G401.6 (cell line): ENCODE measurements around the gene STAT1.
"Not testable (repeated sequence)": the region's sequence is repeated elsewhere in the genome, so short reads cannot be mapped to it uniquely, and the experiment has no call there.

ENCODE experiments used
- FAIRE-seq: peaks from 2 replicates; lab custom pipeline; 2012; peaks lifted over from hg19 to GRCh38; lab: Jason Lieb, UNC

Gene STAT1

DNA sequence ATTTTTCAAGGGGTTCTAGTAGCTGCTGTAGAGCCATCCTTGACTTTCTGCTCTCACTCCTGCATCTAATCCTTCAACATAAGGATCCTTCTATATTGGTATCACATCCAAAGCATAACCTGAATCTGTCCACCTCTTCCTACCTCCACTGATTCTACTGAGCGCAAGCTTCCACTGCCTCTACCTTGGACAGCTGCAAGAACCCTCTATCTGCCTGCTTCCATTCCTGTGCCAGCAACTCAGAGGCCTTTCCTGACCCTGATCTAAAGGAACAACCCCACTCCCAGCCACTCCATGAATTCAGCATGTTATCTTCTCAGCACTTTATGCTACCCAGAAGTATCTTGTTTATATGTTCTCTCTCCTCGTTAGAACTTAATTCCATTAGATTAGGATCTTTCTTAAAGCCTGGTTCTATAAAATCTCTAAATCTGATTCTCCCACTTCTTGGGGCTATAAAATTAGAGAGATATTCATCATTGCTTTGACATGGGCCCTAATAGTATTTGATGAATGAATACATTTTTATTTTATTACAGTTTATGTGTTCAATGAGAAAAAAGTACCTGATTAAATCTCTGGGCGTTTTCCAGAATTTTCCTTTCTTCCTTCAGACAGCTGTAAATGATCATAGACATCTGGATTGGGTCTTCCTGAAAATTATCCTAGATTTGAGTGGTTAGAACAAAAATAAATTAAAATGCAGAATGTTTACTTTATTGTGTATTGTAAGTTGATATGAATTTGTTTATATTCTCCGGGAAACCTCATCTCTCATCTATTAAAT is 6.8 kb downstream of the STAT1 start:
- FAIRE-seq = no peak

DNA sequence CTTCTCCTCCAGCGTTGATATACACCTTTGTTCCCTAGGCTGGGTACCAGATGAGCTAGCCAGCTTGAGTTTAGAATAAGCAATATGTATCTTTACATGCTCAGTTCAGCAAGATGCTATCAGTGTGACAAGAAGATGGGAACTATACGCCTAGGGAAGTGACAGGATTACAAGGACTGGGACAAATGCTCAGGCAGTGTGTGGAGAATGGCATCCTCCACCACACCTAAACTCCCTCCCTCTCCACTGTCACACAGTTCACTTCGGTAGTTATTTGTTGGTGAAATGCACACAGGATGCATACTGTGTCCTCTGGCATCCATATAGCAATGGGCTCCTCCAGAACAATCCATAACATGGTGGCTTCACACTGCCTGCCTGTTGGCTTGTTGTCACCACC is 7.7 kb downstream of the STAT1 start:
- no peak for FAIRE-seq

DNA sequence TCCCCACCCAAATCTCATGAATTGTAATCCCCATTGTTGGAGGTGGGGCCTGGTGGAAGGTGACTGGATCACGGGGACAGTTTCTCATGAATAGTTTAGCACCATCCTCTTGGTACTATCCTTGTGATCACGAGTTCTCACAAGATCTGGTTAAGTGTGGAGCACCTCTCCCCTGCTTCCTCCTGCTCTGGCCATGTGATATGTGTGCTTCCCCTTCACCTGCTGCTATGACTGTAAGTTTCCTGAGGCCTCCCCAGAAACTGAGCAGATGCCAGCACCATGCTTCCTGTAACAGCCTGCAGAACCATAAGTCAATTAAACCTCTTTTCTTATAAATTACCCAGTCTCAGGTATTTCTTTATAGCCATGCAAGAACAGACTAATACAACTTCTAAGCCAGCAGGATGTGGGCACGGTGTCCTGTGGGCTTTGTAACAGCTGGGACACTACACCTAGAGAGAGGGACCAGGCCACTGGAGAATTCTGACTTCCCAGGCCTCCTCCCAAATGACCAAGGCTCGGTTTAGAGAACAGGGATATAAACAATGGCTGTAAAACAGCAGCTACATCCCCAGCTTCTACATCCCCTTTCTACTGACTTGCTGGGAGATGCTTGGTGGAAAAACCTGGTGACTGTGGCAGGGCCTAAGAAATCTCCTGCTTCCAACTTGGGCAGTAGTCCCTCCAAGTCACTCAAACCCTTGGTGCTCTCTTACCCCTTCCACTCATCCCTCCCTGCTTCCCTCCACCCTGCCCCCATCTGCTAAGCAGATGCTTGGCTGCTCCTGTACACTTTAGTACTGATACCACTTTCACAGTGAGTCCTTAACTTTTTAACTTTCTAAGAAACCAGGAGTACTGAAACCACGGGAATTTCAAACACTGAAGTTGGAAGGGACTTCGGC is 10.3 kb downstream of the STAT1 start:
- FAIRE-seq = no peak

DNA sequence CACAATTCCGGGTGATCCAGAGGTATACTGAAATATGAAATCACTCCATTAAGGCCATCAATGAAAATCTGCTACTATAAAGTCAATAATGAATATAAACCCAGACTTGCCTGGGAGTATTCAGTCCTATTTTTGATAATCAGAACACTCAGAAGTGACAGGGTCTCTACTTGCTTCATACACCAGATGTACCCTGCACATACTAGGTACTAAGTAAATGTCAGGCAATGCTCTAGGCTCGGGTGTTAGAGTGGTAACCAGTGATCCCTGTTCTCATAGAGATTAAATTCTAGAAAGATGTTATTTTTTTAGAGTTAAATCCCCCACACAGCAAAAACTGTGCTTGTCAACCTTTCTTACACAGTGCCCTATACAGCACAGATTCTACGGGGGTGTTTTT is 12.3 kb downstream of the STAT1 start:
- FAIRE-seq = no peak

DNA sequence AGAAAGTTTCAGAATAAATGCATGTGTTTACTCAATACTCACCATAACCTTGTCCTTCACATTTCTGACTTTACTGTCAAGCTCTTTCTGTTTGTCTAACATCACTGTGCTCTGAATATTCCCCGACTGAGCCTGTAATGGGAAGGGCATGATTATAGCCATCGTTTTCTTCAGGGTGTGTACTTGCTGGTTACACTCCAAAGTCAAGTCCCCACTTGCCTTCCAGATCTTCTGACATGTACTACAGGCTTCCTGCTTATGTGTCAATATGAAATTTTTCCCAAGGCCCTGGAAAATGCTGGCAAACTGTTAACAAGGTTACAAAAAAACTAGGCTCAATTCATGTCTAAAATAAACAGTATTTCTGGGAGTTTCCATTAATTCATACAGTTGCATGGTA is 12.9 kb downstream of the STAT1 start:
- FAIRE-seq = no peak

DNA sequence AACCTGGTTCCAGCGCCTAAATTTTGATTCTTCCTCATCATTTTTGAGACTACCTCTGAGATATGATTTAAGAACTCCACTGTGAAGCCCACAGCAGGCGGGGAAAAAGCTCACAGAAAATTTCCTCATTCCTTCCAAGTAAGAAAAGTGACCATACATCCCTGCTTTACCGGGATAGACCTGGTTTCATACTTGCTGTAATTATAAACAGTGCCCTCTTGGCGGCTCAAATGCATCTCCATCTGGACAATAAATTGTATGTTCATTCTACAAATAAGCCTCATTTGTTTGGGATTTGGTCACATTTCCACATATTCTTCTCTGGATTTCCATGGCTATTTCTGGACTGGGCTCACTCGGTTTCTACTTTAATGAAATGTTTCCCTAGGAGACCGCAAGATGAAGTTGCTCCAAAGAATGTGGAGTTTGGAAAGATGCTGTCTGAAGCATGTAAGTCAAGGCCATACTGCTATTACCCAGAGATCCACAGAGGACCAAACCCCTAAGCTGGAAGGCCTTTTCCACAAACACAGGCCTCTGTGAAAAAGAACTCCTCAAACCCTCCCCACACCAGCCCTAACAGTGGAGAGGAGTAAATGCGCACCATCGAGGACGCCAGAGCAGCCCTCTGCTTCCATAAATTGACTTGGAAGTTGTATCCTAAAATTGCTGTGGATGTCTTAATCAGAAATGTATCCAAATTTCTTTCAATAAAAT is 13.9 kb downstream of the STAT1 start:
- no peak for FAIRE-seq

DNA sequence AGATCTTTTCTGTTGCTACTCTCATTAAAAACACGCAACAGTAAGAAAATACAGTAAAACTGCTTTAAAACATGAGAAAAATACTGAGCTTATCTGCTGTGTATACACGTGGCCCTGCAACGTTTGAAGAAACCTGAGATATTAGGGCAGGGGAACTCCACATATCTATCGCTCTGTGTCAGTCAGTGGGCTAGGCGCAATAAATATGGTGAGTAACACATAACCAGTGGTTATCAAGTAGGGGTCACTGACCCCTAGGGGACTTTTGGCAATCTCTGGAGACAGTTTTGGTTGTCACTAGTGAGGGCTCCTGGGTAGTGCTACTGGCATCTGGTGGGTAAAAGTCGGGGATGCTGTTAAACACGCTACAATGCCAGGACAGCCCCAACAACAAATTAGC is 14.9 kb downstream of the STAT1 start:
- no peak for FAIRE-seq

DNA sequence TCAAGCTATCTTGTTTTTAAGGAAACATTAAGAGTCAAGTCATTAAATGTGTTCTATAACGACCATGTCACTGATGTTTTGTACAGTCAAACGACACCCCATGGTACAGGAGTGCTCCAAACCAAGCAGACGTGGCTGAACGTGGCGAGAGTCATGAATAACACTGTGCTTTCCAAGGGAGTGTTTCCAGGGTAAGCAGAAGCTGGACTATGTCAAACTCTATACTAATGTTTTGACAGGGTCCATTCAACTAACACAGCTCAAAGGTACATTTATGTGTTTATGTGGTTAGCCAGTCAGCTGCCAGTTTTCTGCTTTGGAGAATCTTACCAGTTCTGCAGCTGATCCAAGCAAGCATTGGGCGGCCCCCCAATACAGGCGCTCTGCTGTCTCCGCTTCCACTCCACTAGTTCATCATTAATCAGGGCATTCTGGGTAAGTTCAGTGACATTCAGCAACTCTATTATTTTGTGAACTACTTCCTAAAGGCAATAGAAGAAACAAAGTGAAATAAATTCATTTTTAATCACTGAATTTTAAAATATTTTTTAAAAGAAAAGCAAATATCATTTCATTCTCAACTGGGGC is 16.4 kb downstream of the STAT1 start:
- no peak for FAIRE-seq

DNA sequence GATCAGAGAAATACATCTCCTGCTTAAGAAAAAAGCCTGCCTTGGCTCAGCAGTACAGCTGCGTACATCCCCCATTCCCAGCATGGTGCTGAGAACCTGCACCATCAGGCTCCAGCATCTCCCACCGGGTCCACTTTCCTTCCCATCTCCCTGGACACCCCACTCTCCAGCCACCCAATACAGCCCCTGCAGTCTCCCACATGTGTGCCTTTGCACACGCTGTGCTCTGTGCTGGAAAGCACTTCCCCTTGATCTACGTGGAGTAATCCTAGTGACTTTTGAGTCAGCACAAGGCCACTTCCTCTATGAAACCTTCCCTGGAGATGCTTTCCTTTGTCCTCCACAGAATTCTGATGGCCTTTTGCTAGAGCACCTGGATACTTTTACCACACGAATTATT is 17.0 kb downstream of the STAT1 start:
- no peak for FAIRE-seq

DNA sequence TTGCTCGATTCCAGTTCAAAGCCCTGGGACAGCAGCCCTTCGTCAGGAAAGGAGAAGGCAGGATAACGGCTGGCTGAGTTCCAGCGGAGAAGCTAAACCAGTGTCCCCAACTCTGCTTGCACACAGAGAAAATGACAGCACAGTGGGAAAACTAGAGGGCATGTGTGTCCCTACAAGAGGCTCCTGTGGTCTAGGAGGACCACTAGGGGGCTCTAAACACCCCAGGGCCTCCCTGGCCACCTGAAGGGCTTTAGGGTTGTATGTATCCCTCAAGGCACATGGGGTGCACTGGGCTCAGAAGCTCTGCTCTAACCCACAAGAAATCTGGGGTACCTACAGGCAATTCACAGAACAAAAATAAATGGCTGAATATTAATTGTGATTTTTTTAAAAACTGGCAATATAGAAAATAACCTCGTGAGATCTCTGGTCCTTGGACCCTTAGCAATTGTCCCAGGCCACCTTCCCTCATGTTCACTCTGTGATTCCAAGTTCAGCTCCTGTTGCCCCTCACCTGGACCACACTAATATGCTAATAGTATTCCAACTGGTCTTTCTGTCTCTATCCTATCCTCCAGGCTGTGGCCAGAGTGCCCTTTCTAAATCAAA is 17.5 kb downstream of the STAT1 start:
- FAIRE-seq = no peak

DNA sequence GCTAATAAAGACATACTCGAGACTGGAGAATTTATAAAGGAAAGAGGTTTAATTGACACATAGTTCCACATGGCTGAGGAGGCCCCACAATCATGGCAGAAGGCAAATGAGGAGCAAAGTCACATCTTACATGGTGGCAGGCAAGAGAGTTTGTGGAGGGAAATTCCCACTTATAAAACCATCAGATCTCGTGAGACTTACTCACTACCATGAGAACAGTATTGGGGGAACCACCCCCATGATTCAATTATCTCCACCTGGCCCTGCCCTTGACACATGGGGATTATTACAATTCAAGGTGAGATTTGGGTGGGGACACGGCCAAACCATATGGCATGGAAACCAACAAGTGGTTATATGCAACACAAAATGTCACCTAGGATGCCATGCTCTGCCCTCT is 18.7 kb downstream of the STAT1 start:
- FAIRE-seq = not testable (repeated sequence)

DNA sequence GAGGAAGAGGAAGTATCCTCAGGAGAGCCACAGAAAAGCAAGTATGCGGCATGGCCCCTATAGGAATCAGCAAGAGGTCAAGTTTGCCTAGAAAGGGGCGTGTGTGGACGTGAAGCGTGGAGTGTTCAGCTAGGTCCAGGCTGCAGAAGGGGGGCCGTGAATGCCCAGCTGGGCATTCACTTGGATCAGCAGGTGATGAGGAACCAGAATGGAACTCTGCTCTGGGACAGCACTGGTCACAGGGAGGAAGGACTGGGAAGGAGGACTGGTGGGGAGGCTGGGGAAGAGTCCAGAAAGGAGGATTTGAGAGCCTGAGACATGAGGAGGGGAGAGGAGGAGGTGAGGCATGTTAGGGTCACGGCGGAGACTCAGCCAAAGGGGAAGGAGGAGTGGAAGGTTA is 19.8 kb downstream of the STAT1 start:
- FAIRE-seq = no peak

DNA sequence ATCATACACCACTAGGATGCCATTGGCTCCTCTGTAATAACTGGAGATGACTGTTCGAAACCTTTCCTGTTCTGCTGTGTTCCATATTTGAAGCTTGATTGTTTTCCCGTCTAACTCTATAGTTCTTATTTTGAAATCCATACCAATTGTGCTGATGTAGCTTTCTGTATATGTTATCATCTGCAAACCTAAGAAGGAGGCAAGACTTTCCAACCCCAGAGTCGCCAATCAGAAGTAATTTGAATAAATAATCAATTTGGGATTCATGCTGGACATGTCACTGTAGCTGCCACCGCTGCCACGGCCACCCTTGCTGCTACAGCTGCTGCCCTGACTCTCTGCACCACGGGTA is 20.7 kb downstream of the STAT1 start:
- no peak for FAIRE-seq

DNA sequence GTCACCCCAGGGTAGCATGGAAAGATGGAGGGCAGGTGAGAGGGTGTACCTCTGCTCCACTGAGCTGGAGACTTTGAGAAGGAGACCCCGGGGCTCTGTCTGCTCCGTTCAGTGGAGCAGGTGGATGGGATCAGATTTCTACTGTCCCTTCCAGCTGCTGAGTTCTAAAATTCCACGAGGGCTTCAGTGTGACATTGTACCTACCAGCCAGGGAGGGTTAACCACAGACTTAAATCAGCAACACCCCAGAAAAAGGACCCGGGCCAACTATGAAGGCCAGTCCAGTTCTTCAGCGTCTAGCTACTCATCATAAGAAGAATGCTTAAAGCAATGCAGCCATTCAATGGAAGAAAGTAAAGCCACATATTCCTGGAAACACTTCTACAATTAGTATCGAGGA is 23.8 kb downstream of the STAT1 start:
- FAIRE-seq = no peak

DNA sequence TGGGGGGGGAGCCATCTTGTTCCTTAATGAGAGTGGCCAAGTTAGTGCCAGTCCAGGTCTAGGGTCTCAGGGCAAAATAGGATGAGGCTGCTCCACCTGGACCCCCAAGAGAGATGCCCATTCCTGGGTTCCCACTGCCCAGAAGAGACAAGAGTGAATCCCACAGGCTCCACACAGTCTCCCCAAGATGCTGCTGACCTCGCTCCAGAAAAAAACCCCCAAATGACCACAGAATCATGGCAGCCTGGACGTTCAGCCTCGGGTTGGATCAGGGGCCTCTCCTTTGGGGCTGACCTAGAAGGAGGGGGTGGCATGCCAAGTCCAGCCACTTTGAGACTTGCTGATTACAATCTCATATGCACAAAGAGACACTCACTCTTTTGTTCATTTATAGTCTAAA is 25.1 kb downstream of the STAT1 start:
- no peak for FAIRE-seq

DNA sequence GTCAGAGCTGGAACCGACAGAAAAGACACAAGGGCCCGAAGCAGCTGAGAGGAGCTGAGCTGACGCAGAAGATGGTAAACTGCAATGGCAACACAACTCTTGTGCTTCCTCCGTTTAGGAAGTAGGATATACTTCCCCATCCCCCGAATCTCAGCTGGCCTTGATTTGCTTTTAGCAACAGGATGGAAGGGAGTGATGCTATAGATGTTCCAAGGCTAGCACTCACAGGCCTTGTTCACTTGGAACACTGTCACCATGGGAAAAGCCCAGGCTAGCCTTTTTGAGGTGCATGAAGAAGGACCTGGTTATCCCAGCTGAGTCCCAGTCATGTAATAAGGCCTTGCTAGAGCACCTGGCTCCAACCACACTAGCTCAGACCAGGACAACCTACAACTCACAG is 26.0 kb downstream of the STAT1 start:
- FAIRE-seq = no peak

DNA sequence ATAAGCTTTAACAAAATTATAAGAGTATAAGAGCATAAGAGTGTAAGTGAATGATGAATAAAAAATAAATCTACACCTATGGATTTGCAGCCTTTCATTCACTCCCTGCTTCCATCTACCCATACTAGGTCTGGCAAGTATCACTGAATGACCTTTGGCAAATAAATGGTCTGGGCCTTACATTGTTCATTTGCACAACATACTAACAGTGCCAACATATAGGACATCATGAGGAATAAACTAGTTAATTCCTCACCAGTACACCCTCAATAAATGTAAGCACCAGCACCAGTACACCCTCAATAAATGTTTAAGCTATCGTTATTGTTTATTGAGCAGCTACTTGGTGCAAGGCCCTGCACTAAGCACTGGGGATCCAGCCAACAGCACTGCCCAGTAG is 26.9 kb downstream of the STAT1 start:
- FAIRE-seq = no peak

DNA sequence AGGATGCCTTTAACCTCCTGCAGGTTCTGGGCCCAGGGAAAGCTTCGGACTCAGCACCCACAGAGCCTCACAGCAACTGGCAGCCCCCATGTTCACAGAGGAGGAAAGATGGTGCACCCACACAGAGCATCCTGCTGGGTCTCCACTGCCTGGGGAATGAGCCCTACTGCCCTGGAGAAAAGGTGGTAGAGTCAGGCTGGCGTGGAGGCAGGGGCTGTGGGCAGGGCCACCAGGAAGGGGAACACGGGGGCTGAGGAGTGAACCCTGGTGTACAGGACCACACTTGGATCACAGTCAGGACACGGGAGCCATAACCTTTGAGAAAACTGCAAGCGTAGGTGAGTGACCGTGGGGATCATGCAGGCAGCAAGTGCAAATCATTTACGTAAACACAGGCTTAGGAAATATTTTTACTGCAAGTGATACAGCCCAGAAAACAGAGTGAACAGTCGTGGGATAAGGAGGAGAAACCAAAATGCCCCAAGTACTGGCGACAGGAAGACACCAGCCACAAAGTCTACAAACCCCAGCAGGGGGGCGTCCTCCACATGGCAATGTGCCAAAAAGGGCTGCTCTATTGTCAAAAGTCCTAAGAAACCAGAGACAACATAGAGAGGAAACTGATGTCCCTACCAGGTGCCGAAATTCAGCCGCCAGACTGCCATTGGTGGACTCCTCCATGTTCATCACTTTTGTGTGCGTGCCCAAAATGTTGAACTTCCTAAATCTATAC is 27.6 kb downstream of the STAT1 start:
- no peak for FAIRE-seq

DNA sequence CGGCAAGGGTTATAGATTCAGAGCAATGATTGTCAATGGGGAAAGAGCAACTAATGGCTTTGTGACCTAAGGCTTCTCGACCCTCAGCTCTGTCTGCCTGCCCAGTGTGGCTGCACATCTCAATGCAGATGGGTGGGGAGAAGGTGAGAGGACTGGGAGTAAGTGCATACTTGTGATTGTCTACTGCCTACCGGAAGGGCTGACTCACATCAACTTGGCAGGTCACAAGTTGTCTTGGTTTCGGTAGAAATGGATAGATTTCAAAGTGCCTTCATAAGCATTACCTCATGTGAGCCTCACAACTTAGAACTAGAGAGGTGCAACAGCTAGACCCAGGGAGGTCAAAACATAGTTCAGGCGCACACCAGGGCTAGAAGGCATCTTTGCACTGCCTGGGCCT is 29.4 kb downstream of the STAT1 start:
- FAIRE-seq = no peak

DNA sequence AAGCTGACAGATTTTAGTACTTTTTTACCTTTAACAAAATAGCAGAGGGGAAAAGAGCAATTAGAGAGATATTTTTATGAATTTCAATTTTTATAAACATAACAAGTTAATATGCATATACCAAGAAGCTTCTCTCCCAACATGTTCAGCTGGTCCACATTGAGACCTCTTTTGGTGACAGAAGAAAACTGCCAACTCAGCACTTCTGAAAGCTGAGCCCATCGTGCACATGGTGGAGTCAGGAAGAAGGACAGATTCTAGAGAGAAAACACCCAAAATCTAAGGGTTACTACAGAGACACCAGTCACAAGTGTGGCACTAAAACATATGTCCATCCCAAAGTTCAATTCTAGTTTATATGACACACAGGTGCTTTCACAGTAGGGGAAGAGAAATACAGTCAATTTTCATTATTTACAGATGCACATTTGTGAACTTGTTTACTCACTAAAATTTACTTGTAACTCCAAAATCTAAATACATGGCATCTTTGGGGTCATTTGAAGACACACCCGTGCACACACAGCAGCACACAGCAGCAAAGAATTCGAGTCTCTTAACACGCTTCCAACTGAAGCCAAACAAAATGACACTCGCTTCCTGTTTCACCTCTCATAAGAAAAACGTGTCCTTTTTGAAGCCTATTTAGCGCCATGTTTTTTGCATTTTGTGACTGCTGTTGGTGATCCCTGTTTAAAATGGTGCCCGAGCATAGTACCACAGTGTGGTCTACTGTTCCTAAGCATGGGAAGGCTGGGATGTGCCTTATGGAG is 31.5 kb downstream of the STAT1 start:
- FAIRE-seq = no peak

DNA sequence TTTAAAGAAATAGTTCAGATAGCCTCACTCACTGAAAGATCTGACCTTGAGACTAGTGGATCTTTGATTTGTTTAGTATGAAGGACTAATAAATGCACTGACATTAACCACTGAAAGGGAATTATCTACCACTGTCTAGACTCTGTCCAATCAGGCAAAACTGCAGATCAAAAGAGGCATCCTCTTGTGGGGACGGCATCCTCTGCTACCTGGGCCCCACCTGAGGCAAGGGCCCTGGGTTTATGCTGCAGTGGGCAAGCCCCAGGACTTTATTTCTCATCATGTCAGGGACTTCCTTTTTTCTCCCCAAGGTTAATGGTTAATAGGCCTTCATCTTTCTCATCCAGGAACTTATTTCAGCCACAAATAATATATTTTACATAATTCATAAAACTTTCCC is 32.2 kb downstream of the STAT1 start:
- no peak for FAIRE-seq
